ENCODE measurements around the gene CCL22.

GRCh38 chr16:57376313-57376818 lies 17.8 kb downstream of the CCL22 start:
- TF ChIP-seq CTCF (IDR thresholded peaks at IDR 0.05; ENCODE audit: extremely low read depth in 1 of 2, insufficient read depth in 1 of 2, low read depth in 1 of 2, low read length in 2 of 2) (no peak), POLR2A (IDR thresholded peaks at IDR 0.05; ENCODE audit: low read depth, low read length) (no peak), GATA2 (IDR thresholded peaks at IDR 0.05; ENCODE audit: insufficient read depth, insufficient read length, low read depth, low read length) (no peak), EZH2 (IDR thresholded peaks at IDR 0.05; ENCODE audit: borderline replicate concordance, low read depth, low read length, severe bottlenecking) (no peak), MAX (IDR thresholded peaks at IDR 0.05; ENCODE audit: insufficient read depth, insufficient read length) (no peak), MYC (IDR thresholded peaks at IDR 0.05; ENCODE audit: low read depth, low read length) (no peak), POLR2AphosphoS5 (IDR thresholded peaks at IDR 0.05; ENCODE audit: insufficient read depth, low read depth, low read length) (no peak), JUN (IDR thresholded peaks at IDR 0.05; ENCODE audit: borderline replicate concordance, insufficient read depth, insufficient read length, low read depth) (no peak)
